Suprapubic skin (tissue), 4 donors: ENCODE results near the gene MCC. TPM values are rescaled to one million over a fixed set of nuclear protein-coding genes. Genes with fewer than 3 reads are reported as not detected.
A peak's percentile ranks its signal among the peaks of the same experiment; 100 is the strongest.

Experiments
- DNase-seq, 2 donors: peaks; one replicate each; pipeline ENCODE4 v3.0.0-alpha.2; 2019; ENCODE audit warnings: low spot score in 2 of 2
- H3K27ac ChIP-seq: fragments of 200-600 bp; sonication (generic); one replicate; pipeline ENCODE4 v1.5.1; 2019
- H3K27me3 ChIP-seq: fragments of 200-600 bp; sonication (generic); one replicate; pipeline ENCODE4 v1.5.1; 2019
- H3K36me3 ChIP-seq: fragments of 200-600 bp; sonication (generic); one replicate; pipeline ENCODE4 v1.5.1; 2019
- H3K4me1 ChIP-seq: fragments of 200-600 bp; sonication (generic); one replicate; pipeline ENCODE4 v1.5.1; 2019
- H3K4me3 ChIP-seq: fragments of 200-600 bp; sonication (generic); one replicate; pipeline ENCODE4 v1.5.1; 2019; ENCODE audit warnings: mild to moderate bottlenecking
- H3K9me3 ChIP-seq: fragments of 200-600 bp; sonication (generic); one replicate; pipeline ENCODE4 v1.5.1; 2019
- EP300 ChIP-seq: sonication (generic); formaldehyde crosslinking; IDR thresholded peaks from one replicate; pipeline ENCODE4 v1.6.1; 2017; ENCODE audit warnings: antibody characterized with exemption
- POLR2A ChIP-seq, 2 donors: fragments of 450-650 bp; IDR thresholded peaks; one replicate each; pipeline ENCODE4 v1.6.1; 2017; ENCODE audit warnings: antibody characterized with exemption in 2 of 2, mild to moderate bottlenecking in 2 of 2, moderate library complexity in 2 of 2
- POLR2AphosphoS5 ChIP-seq, 3 donors: sonication (generic); formaldehyde crosslinking; IDR thresholded peaks; one replicate each; pipeline ENCODE4 v1.6.1; 2017; ENCODE audit warnings: antibody characterized with exemption in 3 of 3
- WGBS: methylation state at CpG from one replicate; pipeline ENCODE4 v1.1.5; 2018; 5-methylcytosine and 5-hydroxymethylcytosine counted together
- total RNA-seq, 4 donors: library from RNA; depleted of rRNA; stranded (reverse); fragments of >200 nt; gene quantifications; one replicate each; pipeline ENCODE4 v1.1.0, GENCODE V29; 2016
- TF ChIP-seq, protein P1 (sequence below), 2 donors: fragments of 200-600 bp in 1 of 2; fragments of 450-650 bp in 1 of 2; sonication (generic) in 1 of 2; IDR thresholded peaks; one replicate each; pipeline ENCODE4 v1.5.1; 2016 to 2019; ENCODE audit warnings: antibody characterized with exemption in 2 of 2, mild to moderate bottlenecking in 1 of 2, moderate library complexity in 1 of 2

MCC gene
- total RNA-seq, 4 donors from 2014 or later, result 67.7 to 105 (median 86.6) TPM

DNA sequence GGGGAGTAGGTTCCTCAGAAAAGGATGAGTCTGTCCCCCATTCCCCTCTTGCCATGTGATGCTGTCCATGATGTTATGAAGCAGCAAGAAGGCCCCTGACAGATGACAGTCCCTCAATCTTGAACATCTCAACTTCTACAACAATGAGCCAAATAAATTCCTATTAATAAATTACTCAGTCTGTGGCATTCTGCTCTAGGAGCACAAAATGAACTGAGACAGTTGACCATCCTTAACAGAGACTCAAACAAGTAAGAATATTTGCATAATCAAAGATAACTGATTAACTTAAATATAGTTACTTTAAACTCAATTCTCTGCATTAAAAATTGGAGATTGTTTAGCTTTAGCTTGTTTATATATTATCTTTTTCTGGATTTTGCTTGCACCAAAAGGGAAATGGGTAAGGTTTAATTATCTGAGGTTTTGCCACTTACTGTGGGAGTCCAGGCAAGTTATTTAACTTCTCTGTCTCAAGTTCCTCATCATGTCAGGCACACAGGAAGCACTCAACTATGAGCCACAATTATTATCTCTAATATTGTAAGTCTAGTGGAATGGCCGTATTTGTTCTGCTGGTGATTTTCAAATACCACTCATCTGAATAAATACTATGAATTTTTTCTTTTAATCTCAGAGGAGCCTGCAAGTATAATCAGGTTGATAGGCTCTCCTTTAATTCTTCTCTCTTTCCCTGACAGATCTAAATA, 216.4 kb downstream of the MCC start:
- DNase-seq, result no peak
- 84% methylated on average over 1 of the region's 1 CpG for WGBS
- TF ChIP-seq, protein P1, sequence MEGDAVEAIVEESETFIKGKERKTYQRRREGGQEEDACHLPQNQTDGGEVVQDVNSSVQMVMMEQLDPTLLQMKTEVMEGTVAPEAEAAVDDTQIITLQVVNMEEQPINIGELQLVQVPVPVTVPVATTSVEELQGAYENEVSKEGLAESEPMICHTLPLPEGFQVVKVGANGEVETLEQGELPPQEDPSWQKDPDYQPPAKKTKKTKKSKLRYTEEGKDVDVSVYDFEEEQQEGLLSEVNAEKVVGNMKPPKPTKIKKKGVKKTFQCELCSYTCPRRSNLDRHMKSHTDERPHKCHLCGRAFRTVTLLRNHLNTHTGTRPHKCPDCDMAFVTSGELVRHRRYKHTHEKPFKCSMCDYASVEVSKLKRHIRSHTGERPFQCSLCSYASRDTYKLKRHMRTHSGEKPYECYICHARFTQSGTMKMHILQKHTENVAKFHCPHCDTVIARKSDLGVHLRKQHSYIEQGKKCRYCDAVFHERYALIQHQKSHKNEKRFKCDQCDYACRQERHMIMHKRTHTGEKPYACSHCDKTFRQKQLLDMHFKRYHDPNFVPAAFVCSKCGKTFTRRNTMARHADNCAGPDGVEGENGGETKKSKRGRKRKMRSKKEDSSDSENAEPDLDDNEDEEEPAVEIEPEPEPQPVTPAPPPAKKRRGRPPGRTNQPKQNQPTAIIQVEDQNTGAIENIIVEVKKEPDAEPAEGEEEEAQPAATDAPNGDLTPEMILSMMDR (IDR thresholded peaks at IDR 0.05), result no peak
- TF ChIP-seq EP300 (no peak), POLR2A (IDR thresholded peaks at IDR 0.05) (no peak), POLR2AphosphoS5 (IDR thresholded peaks at IDR 0.05) (no peak)
- Histone ChIP-seq H3K36me3 (no peaks in the 10 kb centered on the region), H3K9me3 (no peaks in the 10 kb centered on the region), H3K4me1 (peaks cover 57% of the 10 kb centered on the region), H3K27me3 (no peaks in the 10 kb centered on the region), H3K27ac (no peak overlapping the region), H3K4me3 (no peak overlapping the region)

DNA sequence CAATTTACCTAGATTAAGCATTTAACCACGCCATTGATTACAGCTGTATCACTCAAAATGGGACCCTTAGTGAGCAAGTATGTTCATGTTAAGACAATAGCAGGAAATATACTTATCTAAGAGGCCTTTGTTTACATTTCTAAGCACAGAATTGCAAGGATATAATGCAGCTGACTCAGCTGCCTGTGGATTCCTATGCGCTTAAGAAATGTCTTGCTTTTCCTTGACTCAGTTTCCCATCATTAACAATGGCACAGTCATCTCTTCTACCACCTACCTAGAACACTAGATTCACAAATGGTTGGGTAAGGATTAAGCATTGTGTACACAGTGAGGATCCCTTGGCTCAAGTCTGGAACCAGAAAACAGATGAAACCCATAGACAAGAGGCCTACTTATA, 217.2 kb downstream of the MCC start:
- no peak for DNase-seq
- Histone ChIP-seq H3K4me3 (no peak overlapping the region), H3K4me1 (peaks cover 63% of the 10 kb centered on the region), H3K36me3 (no peaks in the 10 kb centered on the region), H3K27ac (no peak overlapping the region), H3K9me3 (no peaks in the 10 kb centered on the region), H3K27me3 (no peaks in the 10 kb centered on the region)
- TF ChIP-seq, protein P1 (IDR thresholded peaks at IDR 0.05), result no peak
- TF ChIP-seq POLR2AphosphoS5 (IDR thresholded peaks at IDR 0.05) (no peak), EP300 (no peak), POLR2A (IDR thresholded peaks at IDR 0.05) (no peak)
- 82% methylated on average over 2 of the region's 2 CpGs for WGBS

DNA sequence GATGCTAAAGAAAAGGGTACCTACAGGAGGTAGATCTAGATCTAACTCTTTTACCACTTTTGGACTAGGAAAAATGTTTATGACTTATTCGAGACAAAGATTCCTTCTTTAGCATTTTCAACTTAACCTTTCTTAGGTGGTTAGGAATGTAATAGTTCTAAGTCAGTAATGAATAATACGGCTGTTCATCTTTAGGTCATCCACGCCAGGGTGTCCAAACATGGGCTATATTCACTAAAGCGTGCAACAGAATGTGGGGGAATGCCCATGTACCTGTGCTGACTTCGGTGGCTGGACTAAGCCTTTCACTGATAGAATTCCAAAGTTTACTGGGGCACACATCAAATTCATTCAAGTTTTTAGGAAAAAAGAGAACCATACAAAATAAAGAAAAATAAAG, 218.2 kb downstream of the MCC start:
- WGBS, result 95% methylated on average over 5 of the region's 5 CpGs
- no peaks in the 10 kb centered on the region for H3K36me3 ChIP-seq
- no peaks in the 10 kb centered on the region for H3K27me3 ChIP-seq
- no peak overlapping the region for H3K27ac ChIP-seq
- DNase-seq, result no peak
- no peaks in the 10 kb centered on the region for H3K9me3 ChIP-seq
- TF ChIP-seq POLR2AphosphoS5 (IDR thresholded peaks at IDR 0.05) (no peak), POLR2A (IDR thresholded peaks at IDR 0.05) (no peak), EP300 (no peak)
- TF ChIP-seq, protein P1 (IDR thresholded peaks at IDR 0.05), result no peak
- H3K4me1 ChIP-seq, result peaks cover 63% of the 10 kb centered on the region
- H3K4me3 ChIP-seq, result no peak overlapping the region

DNA sequence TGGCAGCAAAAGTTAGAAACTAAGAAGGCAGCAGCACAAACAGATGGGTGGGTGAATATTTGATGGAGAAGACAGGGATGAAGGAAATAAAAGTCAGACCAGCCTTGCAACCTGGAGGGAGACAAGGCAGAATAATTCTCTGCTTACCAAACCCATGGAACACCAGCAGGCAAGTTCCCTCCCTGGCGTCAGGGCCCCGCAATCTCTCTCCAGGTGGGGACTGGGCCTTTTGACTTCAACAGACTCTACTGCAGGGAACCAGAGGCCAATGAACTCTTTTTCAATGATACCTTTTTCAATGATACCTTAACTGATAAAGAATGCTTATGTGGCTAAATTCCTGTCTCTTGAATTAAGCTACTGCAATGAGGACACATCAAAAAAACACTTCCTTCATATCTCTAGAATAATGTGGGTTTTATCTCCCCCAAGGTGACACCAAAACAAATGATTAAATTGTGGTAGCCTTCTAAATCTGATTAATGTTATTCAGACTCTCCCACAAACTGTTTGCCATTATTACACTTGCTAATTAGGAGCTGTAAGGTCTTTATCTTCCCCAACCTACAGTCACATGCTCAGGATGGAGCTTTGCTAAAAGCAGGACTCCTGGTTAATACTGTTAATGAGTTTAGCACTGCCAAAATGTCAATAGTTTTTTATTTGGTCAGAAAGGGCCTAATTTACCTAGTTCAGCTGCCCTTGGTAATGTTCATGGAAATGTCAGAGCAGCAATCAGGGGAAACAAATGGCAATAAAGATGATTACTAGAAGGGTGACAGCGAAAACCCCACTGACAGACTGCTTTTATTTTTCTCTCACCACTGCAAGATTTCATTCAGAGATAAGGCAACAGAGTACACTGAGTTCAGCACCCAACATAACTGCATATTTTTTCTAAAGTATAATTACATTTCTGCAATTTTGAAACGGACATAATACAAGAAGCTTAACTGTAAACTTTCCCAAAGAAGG, 218.9 kb downstream of the MCC start:
- Histone ChIP-seq H3K27ac (no peak overlapping the region), H3K36me3 (no peaks in the 10 kb centered on the region), H3K4me3 (no peak overlapping the region), H3K27me3 (no peaks in the 10 kb centered on the region), H3K9me3 (no peaks in the 10 kb centered on the region), H3K4me1 (peaks cover 59% of the 10 kb centered on the region)
- DNase-seq, result no peak
- WGBS, result 71% methylated on average over 4 of the region's 4 CpGs
- no peak for TF ChIP-seq EP300

DNA sequence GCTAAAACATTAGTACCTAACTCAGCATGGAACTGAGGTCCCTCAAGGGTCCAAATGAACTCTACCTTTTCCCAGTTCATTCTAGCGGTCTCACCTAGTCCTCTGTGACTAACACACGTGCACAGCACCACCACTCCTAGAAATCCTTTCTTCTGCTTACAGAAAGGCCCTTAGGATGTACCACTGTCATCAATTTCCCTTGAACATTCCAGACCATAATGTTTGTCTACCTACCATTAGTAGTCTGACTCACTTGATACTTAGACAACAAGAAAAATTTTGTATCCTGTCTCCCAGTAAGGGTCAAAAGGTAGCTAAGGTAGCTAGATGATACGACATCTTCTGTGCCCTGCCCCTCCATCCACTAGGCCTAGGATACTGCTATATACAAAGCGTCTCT, 220.0 kb downstream of the MCC start:
- TF ChIP-seq POLR2AphosphoS5 (IDR thresholded peaks at IDR 0.05), result no peak
- TF ChIP-seq, protein P1 (IDR thresholded peaks at IDR 0.05), result no peak
- TF ChIP-seq POLR2A (IDR thresholded peaks at IDR 0.05), result no peak
- no peak for TF ChIP-seq EP300
- H3K4me1 ChIP-seq, result peaks cover 60% of the 10 kb centered on the region

More for the DNA sequence above, 220.0 kb downstream of the MCC start:
- Histone ChIP-seq H3K27ac (peak overlapping the region; percentile 79), H3K36me3 (no peaks in the 10 kb centered on the region), H3K27me3 (no peaks in the 10 kb centered on the region), H3K4me3 (no peak overlapping the region), H3K9me3 (no peaks in the 10 kb centered on the region)
- WGBS, result 93% methylated on average over 4 of the region's 4 CpGs
- DNase-seq, result no peak
